Subcutaneous adipose tissue (tissue), 4 donors: Measurements from ENCODE around the gene ANKRD24. TPM values are rescaled to one million over a fixed set of nuclear protein-coding genes. Genes with fewer than 3 reads are reported as not detected.

Experiments used
- CTCF ChIP-seq: fragments of 450-650 bp; IDR thresholded peaks from one replicate; pipeline ENCODE4 v1.5.1; 2016; ENCODE audit warnings: low read depth, mild to moderate bottlenecking, control low read depth, antibody characterized with exemption, moderate library complexity
- total RNA-seq, 4 donors: library from RNA; depleted of rRNA; stranded (reverse); fragments of >200 nt; gene quantifications; one replicate each; pipeline ENCODE4 v1.1.0, GENCODE V29; 2016

The ANKRD24 gene
- total RNA-seq, 4 donors from 2014 or later = 0.68 to 2.9 (median 1.6) TPM

GRCh38 chr19:4149518-4150288 is 32.8 kb upstream of the ANKRD24 start:
- no peak for TF ChIP-seq CTCF

GRCh38 chr19:4151623-4152022 is 30.9 kb upstream of the ANKRD24 start:
- TF ChIP-seq CTCF = no peak

GRCh38 chr19:4152241-4152998 is 30.1 kb upstream of the ANKRD24 start:
- no peak for TF ChIP-seq CTCF

GRCh38 chr19:4154571-4155312 is 27.7 kb upstream of the ANKRD24 start:
- no peak for TF ChIP-seq CTCF

DNA sequence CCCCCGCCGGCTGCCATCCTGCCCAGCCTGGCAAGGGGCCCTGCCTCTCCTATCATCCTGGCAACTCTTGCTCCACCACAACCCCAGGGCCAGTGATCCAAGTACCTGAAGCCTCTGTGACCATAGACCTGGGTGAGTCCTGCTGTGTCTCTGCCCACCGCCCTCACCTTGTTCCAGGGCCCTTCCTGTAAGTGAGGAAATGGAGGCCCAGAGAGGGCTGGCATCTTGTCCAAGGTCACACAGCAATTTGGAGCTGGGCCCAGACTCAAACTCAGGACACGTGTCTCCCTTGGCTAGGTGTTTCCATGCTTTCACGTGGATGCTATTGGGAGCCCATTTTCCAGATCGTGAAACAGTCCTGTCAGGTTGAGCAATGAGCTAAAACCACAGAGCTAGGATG is 25.3 kb upstream of the ANKRD24 start:
- TF ChIP-seq CTCF = no peak

DNA sequence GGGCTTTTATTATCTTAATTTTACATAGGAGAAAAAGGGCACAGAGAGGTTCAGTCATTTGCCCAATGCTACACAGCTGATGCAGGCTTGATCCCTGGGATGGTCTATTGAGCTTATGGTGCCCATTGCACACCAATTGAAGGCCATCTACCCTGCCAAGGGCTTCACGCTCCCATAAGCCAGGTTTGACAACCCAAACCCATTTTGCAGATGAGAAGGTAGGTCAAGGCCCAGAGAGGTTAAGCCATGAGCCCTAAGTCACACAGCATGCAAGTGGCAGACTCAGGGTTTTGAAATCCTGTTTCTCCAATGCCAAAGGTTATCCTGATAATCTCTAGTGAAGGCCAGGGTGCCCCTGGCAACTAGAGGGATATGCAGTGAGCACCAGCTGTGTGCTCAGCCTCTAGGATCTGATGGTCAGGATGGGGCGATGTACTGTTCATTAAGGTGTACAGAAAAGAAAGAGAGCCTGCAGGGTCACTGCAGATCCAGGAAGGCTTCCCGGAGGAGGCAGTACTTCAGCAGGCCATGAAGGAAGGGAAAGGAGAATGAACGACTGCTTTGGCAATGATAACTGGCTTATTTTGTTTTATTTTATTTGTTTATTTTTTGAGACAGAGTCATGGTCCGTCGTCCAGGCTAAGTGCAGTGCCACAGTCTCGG is 20.9 kb upstream of the ANKRD24 start:
- TF ChIP-seq CTCF = no peak
